ENCODE data around the gene NT5DC2. TPM values are rescaled to one million over a fixed set of nuclear protein-coding genes. Genes with fewer than 3 reads are reported as not detected.

NT5DC2 gene
- total and polyA plus RNA-seq, 2 of the 8 experiments (the other 6 are each of a cell fraction or from before 2014, with no cell fraction given) = 331 to 477 TPM

DNA sequence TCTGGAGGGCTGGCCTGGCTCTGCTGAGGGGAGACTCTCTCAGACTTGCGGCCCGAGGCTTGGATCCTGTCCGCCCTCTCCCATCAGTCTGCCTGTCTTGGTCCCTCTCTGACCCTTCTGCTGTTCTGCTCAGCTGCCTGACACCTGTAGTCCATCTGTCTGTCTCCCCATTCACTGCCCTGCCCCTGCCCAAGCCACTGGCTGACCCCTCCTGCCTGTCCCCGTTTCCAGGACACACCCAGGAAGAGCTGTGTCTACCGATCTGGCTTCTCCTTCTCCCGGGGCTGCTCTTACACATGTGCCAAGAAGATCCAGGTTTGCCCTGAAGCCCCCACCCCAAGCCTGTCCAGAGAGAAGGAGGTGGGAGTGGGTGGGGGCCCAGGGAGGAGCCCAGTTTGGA lies 18.5 kb downstream of the NT5DC2 start:
- H3K23me2 ChIP-seq (ENCODE audit: low read depth, low read length) = no peaks in the 10 kb centered on the region; the same call in 1 of the 2 replicates
- H3K23ac ChIP-seq (ENCODE audit: insufficient read length) = no peak overlapping the region
- no peak overlapping the region for H2AFZ ChIP-seq (ENCODE audit: low read length)
- FAIRE-seq (no peak), DNase-seq (ENCODE audit: low read depth in 1 of 2, low spot score in 2 of 2) (no peak)
- no peak overlapping the region for H3K9ac ChIP-seq (replicated peaks in 1 of 4; ENCODE audit: extremely low read depth in 1 of 4, low read depth in 3 of 4, low read length in 3 of 4)
- ChIA-PET POLR2A (ENCODE audit: partially characterized antibody) (interaction anchor here (0.9 to 1.0 kb wide), 2 partner anchors 11 to 12 kb away, joined by 3 read pairs; no protein-coding TSS in a partner anchor), CTCF (ENCODE audit: partially characterized antibody) (interaction anchor here (1.0 to 1.4 kb wide), 6 partner anchors 10 to 43 kb away, joined by 3 to 7 read pairs (median 4); no protein-coding TSS in a partner anchor)
- H4K8ac ChIP-seq (ENCODE audit: extremely low read depth, insufficient read depth, low read length) = no peak overlapping the region; the same call in 1 of the 2 replicates
- no peaks in the 10 kb centered on the region for H3K36me3 ChIP-seq (ENCODE audit: control insufficient read depth in 2 of 4, insufficient read depth in 4 of 4, low read length in 3 of 4)
- 86% methylated on average over 6 of the region's 6 CpGs; no CpG with 5 or more reads in 1 of the 2 experiments for WGBS, 2 experiments (ENCODE audit: extremely low coverage in 1 of 2, insufficient coverage in 1 of 2, insufficient read length in 1 of 2, insufficient replicate concordance in 2 of 2, low coverage in 1 of 2, low lambda C conversion rate in 2 of 2, missing lambda C conversion rate in 1 of 2)
- H3K27me3 ChIP-seq (replicated peaks in 1 of 4; ENCODE audit: control insufficient read depth in 3 of 4, extremely low read depth in 1 of 4, insufficient read depth in 3 of 4, low read length in 3 of 4) = peaks cover 0 to 11% (median 4%) of the 10 kb centered on the region in 4 experiments; a peak in 5 of 7 replicates
- H2BK5ac ChIP-seq (ENCODE audit: low read depth, low read length) = no peak overlapping the region
- no peaks in the 10 kb centered on the region for H3K9me3 ChIP-seq (ENCODE audit: insufficient read depth in 2 of 2, low read depth in 1 of 2, low read length in 1 of 2)
- H3K14ac ChIP-seq (ENCODE audit: insufficient read length) = no peak overlapping the region
- peaks cover 0 to 1% of the 10 kb centered on the region in 2 experiments for H4K20me1 ChIP-seq (replicated peaks in 1 of 2; ENCODE audit: control insufficient read depth in 1 of 2, insufficient read depth in 2 of 2, low read length in 2 of 2)
- no peak overlapping the region for H3K4me2 ChIP-seq (ENCODE audit: insufficient read depth in 1 of 2, low read depth in 2 of 2, low read length in 2 of 2)
- H3K4me1 ChIP-seq (replicated peaks in 1 of 4; ENCODE audit: control insufficient read depth in 3 of 4, insufficient read depth in 4 of 4, low read length in 3 of 4) = peaks cover 0 to 11% (median 4%) of the 10 kb centered on the region in 4 experiments; a peak in 5 of 7 replicates
- H3K18ac ChIP-seq (ENCODE audit: extremely low read depth, low read length) = no peak overlapping the region
- no peak overlapping the region for H3K56ac ChIP-seq (replicated peaks; ENCODE audit: insufficient read length, low read depth, low read length)
- no peak overlapping the region for H2BK120ac ChIP-seq (replicated peaks; ENCODE audit: low read depth, low read length)
- no peak overlapping the region for H2BK15ac ChIP-seq (ENCODE audit: low read length)
- H3K79me2 ChIP-seq (ENCODE audit: control insufficient read depth in 1 of 2, insufficient read depth in 2 of 2, low read length in 2 of 2) = no peaks in the 10 kb centered on the region
- H3K4me3 ChIP-seq (ENCODE audit: extremely low read depth in 1 of 4, insufficient read depth in 2 of 4, low read depth in 3 of 4, low read length in 4 of 4) = no peak overlapping the region
- no peak overlapping the region for H2BK20ac ChIP-seq (ENCODE audit: low read length)
- H3K27ac ChIP-seq (ENCODE audit: low read depth, low read length) = no peak overlapping the region
- H3K79me1 ChIP-seq (ENCODE audit: low read depth, low read length) = no peaks in the 10 kb centered on the region
- H3K4ac ChIP-seq (replicated peaks; ENCODE audit: insufficient read length, low read depth, low read length) = no peak overlapping the region
- no peak overlapping the region for H4K5ac ChIP-seq (ENCODE audit: insufficient read length, low read depth, low read length)
- H4K91ac ChIP-seq (replicated peaks; ENCODE audit: insufficient read length, low read length) = no peak overlapping the region
- TF ChIP-seq SP2 (IDR thresholded peaks at IDR 0.05; ENCODE audit: low read length) = no peak
- no peak for TF ChIP-seq RAD21 (IDR thresholded peaks at IDR 0.05 in 1 of 2, conservative IDR thresholded peaks at IDR 0.05 in 1 of 2; ENCODE audit: low read depth in 2 of 2, low read length in 2 of 2)
- no peak for TF ChIP-seq CHD1 (IDR thresholded peaks at IDR 0.05; ENCODE audit: low read depth, low read length)
- no peak for TF ChIP-seq EZH2 (IDR thresholded peaks at IDR 0.05; ENCODE audit: low read depth, low read length, severe bottlenecking)
- H2AK5ac ChIP-seq (ENCODE audit: low read depth, low read length) = no peak overlapping the region
- H2BK12ac ChIP-seq (ENCODE audit: low read depth, low read length) = no peak overlapping the region
